ENCODE results near the gene ATP8B4.

- TF ChIP-seq POLR2AphosphoS5 (IDR thresholded peaks at IDR 0.05; ENCODE audit: low read depth, low read length) (no peak), TAF1 (IDR thresholded peaks at IDR 0.05; ENCODE audit: low read depth, low read length) (no peak), POLR2A (IDR thresholded peaks at IDR 0.05; ENCODE audit: low read depth, low read length) (no peak), SPI1 (IDR thresholded peaks at IDR 0.05; ENCODE audit: low read depth, low read length) (no peak), POU2F2 (IDR thresholded peaks at IDR 0.05; ENCODE audit: low read depth, low read length) (no peak)
Observed at GRCh38 chr15:50163719-50164410, 44.8 kb upstream of the ATP8B4 start.
